Ectodermal cell (in vitro differentiated cells): Measurements from ENCODE around the gene PCOLCE2.

Experiments used
- H3K27ac ChIP-seq: 2 replicates; pipeline ENCODE4 v1.7.0; 2013; ENCODE audit warnings: mild to moderate bottlenecking, low read depth, low read length; ENCODE audit not compliant: insufficient read depth, poor library complexity, severe bottlenecking
- H3K27me3 ChIP-seq: 2 replicates; pipeline ENCODE4 v1.7.0; 2013; ENCODE audit warnings: mild to moderate bottlenecking, low read length; ENCODE audit not compliant: insufficient read depth, control insufficient read depth, poor library complexity, severe bottlenecking
- H3K36me3 ChIP-seq: one replicate; pipeline ENCODE4 v1.7.0; 2013; ENCODE audit warnings: low read length; ENCODE audit not compliant: control insufficient read depth, insufficient read depth
- H3K4me1 ChIP-seq: one replicate; pipeline ENCODE4 v1.7.0; 2013; ENCODE audit warnings: low read length; ENCODE audit not compliant: control insufficient read depth, insufficient read depth
- H3K4me3 ChIP-seq: 2 replicates; pipeline ENCODE4 v1.7.0; 2013; ENCODE audit warnings: low read depth, low read length, control low read depth; ENCODE audit not compliant: insufficient read depth
- H3K9me3 ChIP-seq: 2 replicates; pipeline ENCODE4 v1.7.0; 2013; ENCODE audit warnings: mild to moderate bottlenecking, low read length, moderate library complexity; ENCODE audit not compliant: control insufficient read depth
- WGBS, 2 experiments: methylation state at CpG; one replicate each; pipeline ENCODE4 v1.1.7; 2013; ENCODE audit warnings: missing lambda C conversion rate in 2 of 2; 5-methylcytosine and 5-hydroxymethylcytosine counted together

PCOLCE2 gene

DNA sequence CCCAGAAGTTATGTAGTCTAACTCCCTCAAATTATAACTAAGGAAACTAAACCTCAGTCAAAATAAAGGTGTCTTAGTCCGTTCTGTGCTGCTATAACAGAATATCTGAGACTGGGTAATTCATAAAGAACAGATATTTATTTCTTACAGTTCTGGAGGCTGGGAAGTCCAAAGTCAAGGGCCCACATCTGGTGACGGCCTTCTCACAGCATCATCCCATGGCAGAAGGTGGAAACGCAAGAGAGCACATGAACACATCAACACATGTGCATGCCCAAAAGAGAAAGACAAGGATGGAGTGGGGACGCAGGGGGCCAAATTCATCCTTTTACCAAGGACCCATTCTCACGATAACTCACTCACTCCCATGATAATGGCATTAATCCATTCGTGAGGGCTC is 73.1 kb downstream of the PCOLCE2 start:
- WGBS, 2 experiments = 92 to 95% methylated on average over 6 of the region's 6 CpGs
- H3K4me1 ChIP-seq = no peaks in the 10 kb centered on the region
- H3K36me3 ChIP-seq = no peaks in the 10 kb centered on the region
- H3K27ac ChIP-seq = no peak overlapping the region
- H3K9me3 ChIP-seq = no peaks in the 10 kb centered on the region
- no peak overlapping the region for H3K4me3 ChIP-seq
- H3K27me3 ChIP-seq = no peaks in the 10 kb centered on the region

DNA sequence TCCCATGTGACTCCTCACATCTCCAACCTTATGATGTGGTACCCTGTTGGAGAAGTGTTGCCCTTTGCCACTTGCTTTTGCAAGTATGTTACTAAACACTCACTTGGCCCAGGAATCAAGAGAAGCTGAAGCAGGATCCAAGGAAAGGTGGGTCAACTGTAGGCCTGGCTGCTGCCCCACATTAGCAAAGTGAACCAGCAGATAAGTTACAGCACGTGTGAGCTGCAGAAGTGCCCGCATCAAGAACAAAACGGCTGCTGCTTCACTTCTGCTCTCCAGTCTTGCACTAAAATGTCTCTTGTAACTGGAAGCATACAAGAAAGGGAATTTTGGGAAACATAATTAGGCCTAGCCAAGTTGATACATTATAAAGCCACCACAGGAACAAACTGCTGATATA is 79.6 kb downstream of the PCOLCE2 start:
- WGBS, 2 experiments = 94 to 96% methylated on average over 3 of the region's 3 CpGs

DNA sequence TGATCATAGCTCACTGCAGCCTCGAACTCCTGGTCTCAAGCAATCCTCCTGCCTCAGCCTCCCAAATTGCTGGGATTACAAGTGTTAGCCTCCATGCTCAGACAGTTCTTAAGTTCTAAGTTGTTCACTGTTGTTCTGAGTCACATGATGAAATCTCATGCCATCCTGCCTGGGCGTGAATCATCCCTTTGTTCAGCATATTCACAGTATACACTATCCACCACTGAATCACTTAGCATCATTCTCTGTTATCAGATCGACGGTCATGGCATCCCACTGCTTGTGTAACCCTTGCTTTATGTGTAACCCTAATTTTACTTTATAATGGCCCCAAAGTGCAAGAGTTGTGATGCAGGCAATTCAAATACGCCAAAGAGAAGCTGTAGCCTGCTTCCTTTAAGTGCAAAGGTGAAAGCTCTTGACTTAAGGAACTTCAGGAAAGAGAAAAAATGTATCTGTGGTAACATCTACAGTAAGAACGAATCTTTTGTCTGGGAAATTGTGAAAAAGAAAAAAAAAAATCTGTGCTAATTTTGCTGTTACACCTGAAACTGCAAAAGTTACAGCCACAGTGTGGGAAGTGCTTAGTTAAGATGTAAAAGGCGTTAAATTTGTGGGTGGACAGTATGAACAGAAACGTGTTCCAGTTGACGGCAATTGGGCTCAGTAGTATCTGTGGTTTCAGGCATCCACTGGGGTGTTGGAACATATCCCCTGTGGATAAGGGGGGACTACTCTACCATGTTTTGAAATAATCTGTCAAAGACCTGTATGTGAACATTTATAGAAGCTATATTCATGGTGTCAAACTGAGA is 80.6 kb downstream of the PCOLCE2 start:
- Histone ChIP-seq H3K36me3 (no peaks in the 10 kb centered on the region), H3K9me3 (no peaks in the 10 kb centered on the region), H3K27ac (no peak overlapping the region), H3K27me3 (no peaks in the 10 kb centered on the region), H3K4me3 (no peak overlapping the region), H3K4me1 (no peaks in the 10 kb centered on the region)
- WGBS, 2 experiments = 95% methylated on average over 9 of the region's 9 CpGs

More for the DNA sequence above, 79.6 kb downstream of the PCOLCE2 start:
- Histone ChIP-seq H3K27me3 (no peaks in the 10 kb centered on the region), H3K27ac (no peak overlapping the region), H3K36me3 (no peaks in the 10 kb centered on the region), H3K9me3 (no peaks in the 10 kb centered on the region), H3K4me3 (no peak overlapping the region), H3K4me1 (no peaks in the 10 kb centered on the region)

DNA sequence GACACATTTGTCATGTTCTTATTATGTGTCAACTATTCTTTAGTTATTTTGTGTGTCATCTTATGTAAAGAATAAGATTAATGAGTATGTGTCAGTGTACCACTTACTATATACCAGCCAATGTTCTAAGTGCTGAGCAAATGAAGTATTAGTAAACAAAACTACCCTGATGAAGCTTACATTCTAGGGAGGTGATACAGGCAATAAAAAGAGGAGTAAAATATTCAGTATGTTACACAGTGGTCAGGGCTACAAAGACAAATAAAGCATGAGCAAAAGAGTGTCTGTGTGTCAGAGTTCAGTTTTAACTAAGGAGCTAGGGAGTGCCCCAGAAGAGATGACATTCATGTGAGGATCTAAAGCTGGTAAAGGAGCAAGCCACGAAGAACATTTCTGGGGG is 86.0 kb downstream of the PCOLCE2 start:
- H3K27ac ChIP-seq = no peak overlapping the region
- no peaks in the 10 kb centered on the region for H3K36me3 ChIP-seq
- no peaks in the 10 kb centered on the region for H3K27me3 ChIP-seq
- WGBS, 2 experiments = 78 to 83% methylated on average over 1 of the region's 1 CpG
- H3K4me3 ChIP-seq = no peak overlapping the region
- no peaks in the 10 kb centered on the region for H3K4me1 ChIP-seq
- no peaks in the 10 kb centered on the region for H3K9me3 ChIP-seq

DNA sequence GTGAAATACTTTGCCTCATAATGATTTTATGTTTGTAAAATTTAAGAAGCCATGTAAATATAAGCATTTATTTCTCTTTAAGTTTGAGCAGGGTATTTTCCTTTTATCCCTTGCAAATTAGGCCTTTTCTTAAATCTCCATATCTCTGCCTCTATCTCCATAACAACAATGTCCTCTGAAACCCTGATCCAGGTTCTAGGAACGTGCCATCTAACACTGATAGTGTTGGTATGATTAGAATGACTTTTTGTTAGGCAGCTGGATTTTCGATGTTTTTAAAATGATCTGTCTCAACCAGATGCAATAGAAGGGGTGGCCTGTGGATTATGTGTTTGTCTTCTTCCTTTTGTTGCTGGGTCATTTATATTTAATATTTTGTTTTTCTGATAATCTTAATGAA is 87.1 kb downstream of the PCOLCE2 start:
- H3K9me3 ChIP-seq = no peaks in the 10 kb centered on the region
- H3K4me3 ChIP-seq = no peak overlapping the region
- no peaks in the 10 kb centered on the region for H3K4me1 ChIP-seq
- WGBS, 2 experiments = 81 to 83% methylated on average over 2 of the region's 2 CpGs
- H3K36me3 ChIP-seq = no peaks in the 10 kb centered on the region
- H3K27ac ChIP-seq = no peak overlapping the region
- H3K27me3 ChIP-seq = no peaks in the 10 kb centered on the region

DNA sequence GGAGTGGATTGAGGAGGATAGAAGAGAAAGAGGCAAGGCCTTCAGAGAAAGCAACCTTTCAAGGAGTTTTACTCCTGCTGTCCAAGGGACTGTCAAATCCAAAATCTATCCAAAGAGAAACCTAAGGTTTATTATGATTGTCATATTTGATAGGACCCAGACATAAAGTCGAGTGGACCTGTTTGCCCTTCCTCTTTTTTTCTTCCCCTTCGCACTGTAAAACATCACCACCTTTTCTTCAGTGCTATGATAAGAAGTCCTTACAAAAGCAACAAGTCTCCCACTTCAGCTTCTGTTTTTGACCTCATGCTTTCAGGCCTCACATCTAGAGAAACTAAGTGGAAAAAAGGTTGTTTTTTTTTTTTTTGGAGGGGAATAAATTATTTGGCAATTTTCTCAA is 92.1 kb downstream of the PCOLCE2 start:
- no peaks in the 10 kb centered on the region for H3K4me1 ChIP-seq
- WGBS, 2 experiments = 93 to 94% methylated on average over 2 of the region's 2 CpGs
- H3K9me3 ChIP-seq = no peaks in the 10 kb centered on the region
- no peaks in the 10 kb centered on the region for H3K36me3 ChIP-seq
- no peak overlapping the region for H3K27ac ChIP-seq
- H3K4me3 ChIP-seq = no peak overlapping the region
- H3K27me3 ChIP-seq = no peaks in the 10 kb centered on the region

DNA sequence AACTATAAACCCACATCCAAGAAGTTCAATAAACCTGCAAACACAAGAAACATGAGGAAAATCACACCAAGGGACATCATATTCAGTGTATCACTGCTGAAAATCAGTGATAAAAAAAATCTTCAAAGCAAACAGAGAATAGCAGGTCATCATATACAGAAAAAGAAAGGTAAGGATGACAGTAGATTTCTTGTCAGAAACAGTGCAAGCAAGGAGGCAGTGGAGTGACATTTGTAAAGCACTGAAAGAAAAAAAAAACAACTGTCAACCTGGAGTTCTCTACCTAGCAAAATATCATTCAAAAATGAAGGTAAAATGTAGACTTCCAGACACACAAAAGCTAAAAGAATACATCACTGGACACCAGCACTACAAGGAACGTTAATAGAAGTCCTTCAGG is 93.6 kb downstream of the PCOLCE2 start:
- no peak overlapping the region for H3K4me3 ChIP-seq
- H3K36me3 ChIP-seq = no peaks in the 10 kb centered on the region
- WGBS, 2 experiments = 90% methylated on average over 1 of the region's 1 CpG; no CpG with 5 or more reads in 1 of the 2 experiments

DNA sequence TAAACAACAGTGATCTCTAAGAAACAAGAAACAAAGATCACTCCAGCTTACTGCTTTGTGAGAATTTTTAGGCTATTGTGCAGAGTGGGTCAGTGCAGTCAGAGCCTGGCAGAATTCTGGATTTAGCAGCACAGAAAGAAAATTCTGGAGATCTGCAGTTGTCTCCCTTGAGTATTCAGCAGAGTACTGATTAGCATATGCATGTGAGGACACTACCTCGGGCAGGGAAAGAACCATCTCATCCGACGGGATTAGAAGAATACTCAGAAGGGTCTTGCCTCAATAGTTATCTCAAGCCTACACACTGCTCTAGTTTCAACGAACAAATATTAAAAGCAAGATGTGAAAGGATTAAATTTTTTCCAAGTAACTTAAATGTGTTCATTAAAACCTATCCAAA is 94.4 kb downstream of the PCOLCE2 start:
- H3K36me3 ChIP-seq = no peaks in the 10 kb centered on the region
- H3K27me3 ChIP-seq = no peaks in the 10 kb centered on the region
- no peak overlapping the region for H3K27ac ChIP-seq
- H3K9me3 ChIP-seq = no peaks in the 10 kb centered on the region
- WGBS, 2 experiments = 47 to 61% methylated on average over 3 of the region's 4 CpGs
- no peak overlapping the region for H3K4me3 ChIP-seq
- H3K4me1 ChIP-seq = peaks cover 3% of the 10 kb centered on the region

More for the DNA sequence above, 93.6 kb downstream of the PCOLCE2 start:
- Histone ChIP-seq H3K4me1 (no peaks in the 10 kb centered on the region), H3K9me3 (no peaks in the 10 kb centered on the region), H3K27ac (no peak overlapping the region), H3K27me3 (no peaks in the 10 kb centered on the region)

DNA sequence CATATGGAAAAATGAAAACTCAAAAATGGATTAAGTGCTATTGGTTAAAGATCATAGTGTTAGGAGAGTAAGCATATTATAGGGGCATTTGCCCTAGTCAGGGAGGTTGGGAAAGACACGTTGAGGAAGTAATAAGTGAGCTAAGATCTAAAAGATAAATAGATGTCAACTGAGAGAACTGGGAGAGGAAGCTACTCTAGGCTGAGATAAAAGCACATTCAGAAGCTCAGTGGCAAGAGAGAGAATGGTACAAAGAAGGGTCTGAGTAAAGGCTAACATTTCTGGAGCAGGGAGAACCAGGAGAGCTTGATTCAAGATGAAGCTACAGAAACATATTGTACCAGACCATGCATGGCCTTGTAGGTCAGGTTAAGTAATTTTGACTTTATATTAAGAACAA is 101.2 kb downstream of the PCOLCE2 start:
- Histone ChIP-seq H3K36me3 (no peaks in the 10 kb centered on the region), H3K4me1 (peaks cover 3% of the 10 kb centered on the region), H3K27ac (no peak overlapping the region), H3K27me3 (no peaks in the 10 kb centered on the region), H3K4me3 (no peak overlapping the region), H3K9me3 (no peaks in the 10 kb centered on the region)
- WGBS, 2 experiments = 95 to 96% methylated on average over 1 of the region's 1 CpG

DNA sequence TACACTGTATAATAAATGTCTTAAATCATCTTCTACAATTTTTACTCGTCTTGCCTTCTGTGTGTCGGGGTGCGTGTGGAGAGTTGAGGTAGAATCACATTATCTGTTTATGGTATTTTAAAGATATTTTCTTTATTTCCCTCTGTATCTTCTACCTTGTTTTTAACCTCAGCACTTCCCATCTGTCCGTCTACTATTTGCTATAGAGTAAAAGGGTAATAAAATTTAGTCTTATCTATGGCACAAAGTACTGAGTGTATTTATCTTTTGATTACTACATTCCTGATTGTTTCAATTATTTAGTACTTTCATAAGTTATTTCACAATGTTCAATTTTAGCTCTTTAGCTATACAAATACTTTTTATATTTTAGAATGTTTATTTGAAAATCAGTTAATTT is 102.9 kb downstream of the PCOLCE2 start:
- Histone ChIP-seq H3K9me3 (no peaks in the 10 kb centered on the region), H3K27me3 (no peaks in the 10 kb centered on the region), H3K36me3 (no peaks in the 10 kb centered on the region), H3K27ac (no peak overlapping the region), H3K4me3 (no peak overlapping the region), H3K4me1 (peaks cover 3% of the 10 kb centered on the region)
- no CpG with 5 or more reads among the region's 4 CpGs for WGBS, 2 experiments
